GM23338 (cell line): ENCODE results near the gene KRTAP4-4.

Experiments
- CREB1 ChIP-seq: fragments of 250-450 bp; sonication (Bioruptor Pico); IDR thresholded peaks from 2 replicates; pipeline ENCODE4 v1.5.0; 2020; ENCODE audit warnings: low read depth, mild to moderate bottlenecking, moderate library complexity
- EZH2 ChIP-seq: fragments of 200-600 bp; sonication (generic); IDR thresholded peaks from one replicate; pipeline ENCODE4 v1.8.0; 2017; ENCODE audit warnings: antibody characterized with exemption, mild to moderate bottlenecking, low read depth; ENCODE audit not compliant: unreplicated experiment
- EZH2phosphoT487 ChIP-seq: fragments of 200-600 bp; sonication (generic); IDR thresholded peaks from one replicate; pipeline ENCODE4 v1.8.1; 2018; ENCODE audit warnings: antibody characterized with exemption; ENCODE audit not compliant: unreplicated experiment
- JUNB ChIP-seq: IDR thresholded peaks from one replicate; pipeline ENCODE4 v1.6.1; 2016; ENCODE audit warnings: antibody characterized with exemption; ENCODE audit not compliant: unreplicated experiment
- NANOG ChIP-seq: IDR thresholded peaks from 2 replicates; pipeline ENCODE4 v1.6.1; 2016; ENCODE audit warnings: antibody characterized with exemption, borderline replicate concordance
- POLR2AphosphoS5 ChIP-seq: IDR thresholded peaks from 2 replicates; pipeline ENCODE4 v1.6.1; 2016; ENCODE audit warnings: antibody characterized with exemption, low read depth
- TF ChIP-seq, protein P1 (sequence below), 2 experiments: fragments of 200-600 bp in 1 of 2; sonication (generic) in 1 of 2; conservative IDR thresholded peaks; 2 replicates each; pipeline versions ENCODE4 v1.5.1 to v1.6.1; 2016 to 2017; ENCODE audit warnings: antibody characterized with exemption in 2 of 2, low read depth in 2 of 2, mild to moderate bottlenecking in 2 of 2, moderate library complexity in 1 of 2
- TF ChIP-seq, protein P2 (sequence below): IDR thresholded peaks from one replicate; pipeline ENCODE4 v1.6.1; 2018; ENCODE audit warnings: antibody characterized with exemption; ENCODE audit not compliant: unreplicated experiment

DNA sequence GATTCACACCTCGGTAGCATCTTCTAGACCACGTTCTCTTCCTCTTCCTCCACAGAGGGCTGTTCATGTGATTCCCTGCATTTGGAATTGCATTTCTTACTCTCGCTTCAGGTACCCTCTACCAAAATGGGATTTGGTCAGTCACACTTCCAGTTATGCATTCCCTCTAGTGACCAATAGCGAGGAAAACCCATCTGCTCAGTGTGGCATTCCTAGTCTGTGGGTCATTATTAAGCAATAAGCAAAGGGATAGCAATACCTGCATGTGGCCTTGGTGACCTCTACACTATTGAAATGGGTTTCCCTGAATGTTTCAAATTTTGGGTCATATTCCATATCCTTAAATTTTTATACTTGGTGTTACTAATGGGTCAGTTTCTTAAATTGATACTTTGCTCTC is 10.5 kb downstream of the KRTAP4-4 start:
- TF ChIP-seq, protein P1, sequence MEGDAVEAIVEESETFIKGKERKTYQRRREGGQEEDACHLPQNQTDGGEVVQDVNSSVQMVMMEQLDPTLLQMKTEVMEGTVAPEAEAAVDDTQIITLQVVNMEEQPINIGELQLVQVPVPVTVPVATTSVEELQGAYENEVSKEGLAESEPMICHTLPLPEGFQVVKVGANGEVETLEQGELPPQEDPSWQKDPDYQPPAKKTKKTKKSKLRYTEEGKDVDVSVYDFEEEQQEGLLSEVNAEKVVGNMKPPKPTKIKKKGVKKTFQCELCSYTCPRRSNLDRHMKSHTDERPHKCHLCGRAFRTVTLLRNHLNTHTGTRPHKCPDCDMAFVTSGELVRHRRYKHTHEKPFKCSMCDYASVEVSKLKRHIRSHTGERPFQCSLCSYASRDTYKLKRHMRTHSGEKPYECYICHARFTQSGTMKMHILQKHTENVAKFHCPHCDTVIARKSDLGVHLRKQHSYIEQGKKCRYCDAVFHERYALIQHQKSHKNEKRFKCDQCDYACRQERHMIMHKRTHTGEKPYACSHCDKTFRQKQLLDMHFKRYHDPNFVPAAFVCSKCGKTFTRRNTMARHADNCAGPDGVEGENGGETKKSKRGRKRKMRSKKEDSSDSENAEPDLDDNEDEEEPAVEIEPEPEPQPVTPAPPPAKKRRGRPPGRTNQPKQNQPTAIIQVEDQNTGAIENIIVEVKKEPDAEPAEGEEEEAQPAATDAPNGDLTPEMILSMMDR (conservative IDR thresholded peaks at IDR 0.05; ENCODE audit: low read depth in 2 of 2), result no peak
- TF ChIP-seq EZH2 (no peak), POLR2AphosphoS5 (no peak), NANOG (no peak), CREB1 (CRISPR knock-in tag) (no peak), EZH2phosphoT487 (no peak), JUNB (no peak)
- TF ChIP-seq, protein P2, sequence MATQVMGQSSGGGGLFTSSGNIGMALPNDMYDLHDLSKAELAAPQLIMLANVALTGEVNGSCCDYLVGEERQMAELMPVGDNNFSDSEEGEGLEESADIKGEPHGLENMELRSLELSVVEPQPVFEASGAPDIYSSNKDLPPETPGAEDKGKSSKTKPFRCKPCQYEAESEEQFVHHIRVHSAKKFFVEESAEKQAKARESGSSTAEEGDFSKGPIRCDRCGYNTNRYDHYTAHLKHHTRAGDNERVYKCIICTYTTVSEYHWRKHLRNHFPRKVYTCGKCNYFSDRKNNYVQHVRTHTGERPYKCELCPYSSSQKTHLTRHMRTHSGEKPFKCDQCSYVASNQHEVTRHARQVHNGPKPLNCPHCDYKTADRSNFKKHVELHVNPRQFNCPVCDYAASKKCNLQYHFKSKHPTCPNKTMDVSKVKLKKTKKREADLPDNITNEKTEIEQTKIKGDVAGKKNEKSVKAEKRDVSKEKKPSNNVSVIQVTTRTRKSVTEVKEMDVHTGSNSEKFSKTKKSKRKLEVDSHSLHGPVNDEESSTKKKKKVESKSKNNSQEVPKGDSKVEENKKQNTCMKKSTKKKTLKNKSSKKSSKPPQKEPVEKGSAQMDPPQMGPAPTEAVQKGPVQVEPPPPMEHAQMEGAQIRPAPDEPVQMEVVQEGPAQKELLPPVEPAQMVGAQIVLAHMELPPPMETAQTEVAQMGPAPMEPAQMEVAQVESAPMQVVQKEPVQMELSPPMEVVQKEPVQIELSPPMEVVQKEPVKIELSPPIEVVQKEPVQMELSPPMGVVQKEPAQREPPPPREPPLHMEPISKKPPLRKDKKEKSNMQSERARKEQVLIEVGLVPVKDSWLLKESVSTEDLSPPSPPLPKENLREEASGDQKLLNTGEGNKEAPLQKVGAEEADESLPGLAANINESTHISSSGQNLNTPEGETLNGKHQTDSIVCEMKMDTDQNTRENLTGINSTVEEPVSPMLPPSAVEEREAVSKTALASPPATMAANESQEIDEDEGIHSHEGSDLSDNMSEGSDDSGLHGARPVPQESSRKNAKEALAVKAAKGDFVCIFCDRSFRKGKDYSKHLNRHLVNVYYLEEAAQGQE, result no peak
